OCI-M2 (cell line): ENCODE results near the gene WDR77.

Experiments used
- DNase-seq: peaks from one replicate; lab custom pipeline; 2025; ENCODE audit not compliant: unreplicated experiment; lab: John Stamatoyannopoulos, UW

Gene WDR77

DNA sequence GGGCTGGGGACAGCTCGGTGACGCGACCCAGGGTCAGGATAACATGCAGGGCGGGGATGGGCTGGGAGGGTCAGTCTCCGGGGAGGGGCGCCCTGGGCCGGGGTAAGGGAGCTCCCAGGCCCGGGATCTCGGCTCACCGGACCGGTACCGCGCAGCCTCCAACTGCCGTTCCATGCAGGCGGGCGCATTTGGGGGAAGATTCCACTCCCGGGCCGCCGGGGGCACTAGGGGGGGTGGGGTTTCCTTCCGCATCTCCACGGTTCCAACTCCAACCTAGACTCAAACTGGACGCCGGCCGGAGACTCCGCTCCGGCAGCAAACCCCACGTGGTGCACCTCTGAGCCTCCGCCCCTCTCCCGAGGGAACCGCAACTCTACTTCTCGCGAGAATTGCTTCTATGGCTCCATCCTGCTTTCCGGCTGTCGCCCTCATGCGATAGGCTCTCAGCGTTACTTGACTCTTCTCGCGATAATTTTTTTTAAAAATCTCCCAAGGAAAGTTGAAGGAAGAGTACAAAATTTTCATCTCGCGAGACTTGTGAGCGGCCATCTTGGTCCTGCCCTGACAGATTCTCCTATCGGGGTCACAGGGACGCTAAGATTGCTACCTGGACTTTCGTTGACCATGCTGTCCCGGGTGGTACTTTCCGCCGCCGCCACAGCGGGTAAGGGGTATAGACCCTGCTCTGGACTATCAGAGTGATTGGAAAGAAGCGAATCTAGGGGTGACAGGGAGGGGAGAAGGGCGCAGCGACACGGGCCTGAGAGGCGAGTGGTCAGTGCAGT, at the start of gene WDR77, which contains the start of gene ATP5PB:
TSS of gene WDR77 (minus strand) at position 339 of the 785 bp plus-strand sequence. CDS start at position 252, 87 bp downstream.
TSS of gene ATP5PB (plus strand) at position 547 of the 785 bp plus-strand sequence. CDS start at position 625, 78 bp downstream.
- peak; percentile 82 for DNase-seq

DNA sequence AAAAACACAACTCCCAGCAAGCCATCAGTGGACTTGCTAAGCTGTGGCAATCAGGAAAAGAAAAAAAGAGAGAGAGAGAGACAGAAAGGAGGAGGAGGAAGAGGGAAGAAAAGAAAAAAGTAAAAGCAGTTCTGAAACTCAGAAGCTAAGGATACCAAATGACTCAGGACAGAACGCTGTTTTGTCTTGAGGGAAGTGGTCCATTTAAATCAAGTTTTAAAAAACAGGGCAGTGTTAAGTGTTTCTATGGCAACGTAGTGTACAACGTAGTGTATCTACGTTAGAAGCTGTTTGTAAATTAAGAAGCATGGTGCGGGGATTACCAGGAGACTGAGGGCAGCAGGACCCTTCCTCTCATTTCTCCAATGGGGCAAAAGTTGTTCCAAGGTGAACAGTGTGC, 48.5 kb upstream of the WDR77 start:
- no peak for DNase-seq

DNA sequence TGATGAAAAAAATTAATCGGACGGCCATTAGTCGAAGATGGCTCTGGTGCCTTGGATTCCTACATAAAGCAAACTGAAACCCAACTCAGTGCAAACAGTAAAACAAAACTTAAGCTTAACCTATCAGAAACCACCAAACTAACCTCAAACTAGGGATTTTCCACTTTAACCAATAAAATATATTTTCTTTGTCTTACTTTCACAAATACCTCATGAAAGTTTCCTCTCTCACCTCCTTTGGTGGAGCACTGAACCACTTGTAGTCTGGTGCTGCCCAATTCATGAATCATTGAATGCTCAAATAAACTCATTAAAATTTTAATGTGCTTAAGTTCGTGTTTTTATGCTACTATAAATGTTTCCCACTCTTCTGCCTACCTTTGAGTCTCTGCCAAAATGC, 47.3 kb upstream of the WDR77 start:
- no peak for DNase-seq

DNA sequence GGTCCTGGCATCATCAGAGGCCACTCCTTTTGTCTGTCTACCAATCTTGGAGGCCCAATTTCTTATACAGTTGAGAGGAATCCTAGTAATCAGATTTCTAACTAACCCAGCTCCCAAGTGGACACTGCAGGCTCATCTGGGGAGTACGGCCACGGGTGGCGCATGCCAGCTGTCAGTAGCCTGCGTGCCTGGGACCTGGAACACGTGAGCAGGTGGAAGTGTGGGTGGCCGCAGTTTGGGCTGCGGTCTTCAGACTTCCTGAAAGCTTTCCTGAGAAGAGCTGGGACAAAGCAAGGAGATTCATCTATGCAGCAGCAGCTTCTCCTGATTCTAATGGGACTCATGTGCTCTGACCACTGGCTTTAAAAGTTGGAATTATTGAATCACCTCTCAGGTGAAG, 42.0 kb upstream of the WDR77 start:
- no peak for DNase-seq

DNA sequence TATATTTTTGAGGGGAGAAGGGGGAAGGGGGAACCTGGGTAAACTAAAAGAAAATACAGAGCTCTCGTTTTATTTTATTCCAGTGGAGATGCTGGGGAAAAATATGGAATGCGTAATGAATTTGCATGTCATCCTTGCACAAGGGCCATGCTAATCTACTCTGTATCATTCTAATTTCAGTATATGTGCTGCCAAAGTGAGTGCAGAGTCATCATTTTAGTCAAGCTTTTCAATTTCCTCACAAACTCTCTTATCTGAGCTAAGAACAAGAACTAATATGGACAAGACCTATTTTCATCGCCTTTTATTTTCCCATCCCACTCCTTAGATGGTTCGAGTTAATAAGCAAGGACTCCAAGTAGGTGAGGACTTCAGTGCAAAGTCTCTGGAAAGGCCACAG, 41.2 kb upstream of the WDR77 start:
- no peak for DNase-seq

DNA sequence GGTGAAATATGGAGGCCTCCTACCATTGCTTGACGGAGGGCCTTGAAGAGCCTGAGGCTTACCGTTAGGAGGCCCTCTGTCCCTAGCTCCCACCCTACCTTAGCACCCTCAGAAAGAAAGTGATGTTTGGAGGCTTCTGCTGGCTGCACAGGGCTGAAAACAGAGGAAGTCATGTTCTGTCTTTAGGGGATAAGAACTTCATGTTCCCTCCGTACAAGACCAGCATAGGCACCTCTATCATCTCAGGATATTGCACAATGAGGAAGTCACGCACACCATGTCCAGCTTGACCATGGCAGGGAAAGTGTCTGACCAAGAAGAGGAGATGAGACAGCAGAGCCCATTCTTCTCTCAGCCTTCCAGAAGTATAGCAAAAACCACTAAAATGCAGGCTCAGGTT, 40.5 kb upstream of the WDR77 start:
- no peak for DNase-seq

DNA sequence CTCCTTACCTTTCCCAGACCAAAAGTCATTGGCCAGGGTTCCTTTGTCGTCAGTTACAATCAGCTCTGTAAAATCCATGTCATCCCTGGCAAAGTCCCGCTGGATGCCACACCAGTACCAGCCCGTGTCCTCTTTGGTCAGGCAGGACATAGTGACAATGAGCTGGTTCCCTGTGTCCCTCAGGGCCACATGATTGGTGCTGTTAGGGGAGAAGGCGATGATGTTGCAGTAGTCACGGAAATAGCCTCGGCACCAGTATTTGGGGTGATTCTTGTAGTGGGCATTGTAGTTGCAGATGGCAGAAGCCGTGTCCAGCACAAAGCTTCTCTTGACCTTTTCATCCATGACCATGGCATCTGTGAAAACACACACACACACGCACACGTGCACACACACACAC, 39.6 kb upstream of the WDR77 start:
- no peak for DNase-seq

DNA sequence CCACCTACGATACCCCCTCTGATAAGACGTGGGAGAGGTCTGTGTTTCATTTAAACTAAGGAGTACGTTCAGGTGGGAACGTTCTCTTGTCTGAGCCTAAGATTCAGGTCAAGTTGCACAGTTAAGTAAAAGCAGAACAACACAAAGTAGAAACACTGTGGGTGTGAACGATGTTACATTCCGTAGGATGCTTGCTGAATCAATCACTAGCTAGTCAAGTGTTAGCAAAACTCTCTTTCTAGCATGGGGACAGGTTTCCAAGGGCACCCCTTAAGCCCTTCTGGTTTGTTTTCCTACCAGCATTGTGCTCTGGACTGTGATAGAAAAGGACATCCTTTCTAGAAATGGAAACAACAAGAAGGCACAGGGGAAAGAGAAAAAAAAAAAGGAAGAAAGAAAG, 38.1 kb upstream of the WDR77 start:
- no peak for DNase-seq

DNA sequence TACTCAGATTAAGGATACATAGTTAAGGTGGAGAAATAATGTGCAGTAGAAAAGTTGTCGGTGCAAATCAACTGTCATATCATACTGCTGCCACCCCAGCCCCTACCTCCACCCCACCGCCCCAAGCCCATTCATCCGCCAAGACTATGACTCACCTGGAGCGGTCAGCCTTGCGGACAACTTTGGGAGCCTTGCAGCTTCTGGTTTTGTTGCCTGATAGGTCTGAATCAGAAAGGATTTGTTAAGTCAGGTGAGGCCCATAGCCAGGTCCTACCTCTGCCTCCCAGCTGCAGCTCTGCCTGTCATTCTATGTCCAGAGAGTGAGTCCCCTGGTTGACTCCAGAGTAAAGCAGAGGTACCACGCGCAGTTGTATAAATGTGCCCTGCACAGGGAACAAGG, 37.4 kb upstream of the WDR77 start:
- DNase-seq: no peak

DNA sequence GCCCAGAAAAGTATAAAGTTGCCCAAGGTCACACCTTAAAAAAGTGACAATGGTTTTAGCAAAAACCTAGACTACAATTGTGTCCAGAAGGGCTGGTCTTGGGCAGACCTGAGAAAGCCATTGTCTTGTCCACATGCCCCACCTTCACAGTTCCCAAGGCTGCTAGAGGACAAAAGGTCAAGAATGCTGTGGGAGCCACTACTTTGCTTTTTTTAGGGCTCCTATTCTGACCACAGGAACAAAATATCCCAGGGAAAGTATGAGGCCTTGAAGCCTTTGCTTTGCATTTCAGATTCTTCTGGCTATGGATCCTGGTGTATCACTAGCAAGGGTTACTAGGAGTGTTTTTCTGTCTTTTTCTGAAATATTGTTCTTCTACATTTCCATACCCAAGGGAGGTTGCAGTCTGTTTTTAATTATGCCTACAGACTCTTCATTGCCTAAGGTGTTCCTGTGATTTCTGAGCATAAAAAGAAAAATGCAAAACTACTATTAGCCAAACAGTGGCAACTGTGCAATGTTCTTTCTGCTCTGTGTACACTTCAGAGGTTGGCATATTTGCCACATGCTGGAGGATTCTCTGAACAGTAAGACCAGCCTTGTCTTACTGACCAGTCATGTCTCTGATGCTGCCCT, 35.5 kb upstream of the WDR77 start:
- DNase-seq: no peak

DNA sequence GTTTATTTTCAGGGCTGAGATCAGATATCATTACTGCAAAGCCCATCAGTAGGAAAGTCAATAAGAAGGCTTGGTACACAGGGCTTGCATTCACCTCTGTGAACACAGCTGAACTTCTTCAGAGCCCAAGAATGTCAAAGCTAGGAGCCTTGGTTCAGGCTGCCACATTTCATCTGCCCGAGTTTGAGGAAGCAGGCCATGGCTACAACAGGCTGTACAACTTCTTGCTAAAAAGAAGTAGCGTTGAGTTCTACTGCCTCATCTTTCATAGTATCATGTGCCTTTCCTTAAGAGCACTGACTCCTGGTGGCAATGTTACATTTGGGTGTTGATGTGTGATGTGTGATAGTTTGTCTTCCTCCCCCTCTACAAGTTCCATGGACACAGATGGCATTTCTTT, 34.8 kb upstream of the WDR77 start:
- no peak for DNase-seq

DNA sequence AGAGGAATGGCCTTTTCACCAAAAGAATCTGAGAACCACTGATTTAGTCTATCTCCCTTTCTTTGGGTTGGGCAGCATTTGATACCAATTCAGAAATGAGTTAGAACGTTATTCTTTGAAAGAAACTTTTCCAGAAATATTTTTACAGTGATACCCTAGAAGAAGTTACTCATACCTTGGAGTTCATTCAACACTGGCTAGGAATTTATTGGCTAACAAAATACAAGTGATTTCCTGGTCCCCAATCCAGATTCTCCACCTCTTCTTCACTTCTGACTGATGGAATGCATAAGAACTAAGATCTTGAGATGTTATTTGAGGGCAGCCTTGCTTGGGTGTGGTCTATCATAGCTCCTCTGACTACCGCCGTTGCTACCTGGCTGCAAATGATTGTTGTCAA, 34.1 kb upstream of the WDR77 start:
- no peak for DNase-seq

DNA sequence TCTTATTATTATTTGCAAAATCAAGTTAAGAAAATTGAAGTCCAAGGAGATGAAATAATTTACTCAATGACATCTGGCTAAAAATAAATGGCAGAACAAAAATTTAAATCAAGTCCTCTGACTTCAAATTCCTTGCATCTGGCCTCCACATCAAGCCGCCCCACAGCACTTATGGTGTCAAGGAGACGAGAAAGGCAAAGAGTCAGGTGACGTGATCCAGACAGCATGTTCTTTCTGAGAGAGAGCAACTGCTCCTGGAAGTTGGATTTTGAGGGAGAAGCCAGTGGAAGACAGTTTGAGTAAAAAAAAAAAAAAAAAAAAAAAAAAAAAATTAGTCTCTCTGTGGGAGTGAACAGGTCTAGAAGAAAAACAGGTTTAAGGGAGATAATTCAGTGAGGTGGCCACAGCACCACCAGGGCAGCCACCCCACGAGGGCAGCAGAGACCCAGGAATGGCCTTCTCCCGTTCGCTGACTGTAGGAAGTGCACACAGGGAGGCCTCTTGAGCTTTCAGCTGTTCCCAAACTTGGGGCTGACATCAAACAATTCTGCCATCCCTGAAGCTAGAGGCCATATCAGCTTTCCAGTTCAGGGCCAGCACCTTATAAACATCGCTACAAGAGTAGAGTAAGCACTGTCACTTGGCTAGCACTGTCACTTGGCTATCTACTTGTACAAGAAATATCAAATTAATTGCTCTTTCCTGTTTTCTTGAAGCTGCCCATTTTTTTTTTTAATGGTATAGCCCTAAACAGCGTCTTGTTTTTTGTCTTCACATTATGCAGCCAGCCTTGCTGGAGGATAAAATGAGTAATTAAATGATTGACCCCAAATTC, 32.5 kb upstream of the WDR77 start:
- no peak for DNase-seq

DNA sequence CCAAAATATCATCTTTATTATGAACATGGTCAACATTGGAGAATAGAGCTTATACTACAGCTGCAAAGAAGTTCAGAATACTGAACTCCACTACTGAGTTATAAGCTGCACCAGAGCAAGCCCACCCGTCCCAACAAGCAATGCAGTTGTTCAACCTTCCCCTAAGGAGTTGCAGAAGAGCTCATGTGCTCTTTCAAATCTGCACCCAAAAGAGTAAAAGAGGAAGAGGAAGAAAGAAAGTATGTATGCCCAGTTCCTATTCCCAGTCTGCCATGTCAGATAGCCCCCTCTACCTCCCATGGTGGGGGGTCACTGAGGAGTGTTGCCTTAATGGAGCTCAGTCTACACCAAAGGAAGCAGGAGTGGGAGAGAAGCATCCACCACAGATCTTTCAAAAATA, 31.6 kb upstream of the WDR77 start:
- no peak for DNase-seq

DNA sequence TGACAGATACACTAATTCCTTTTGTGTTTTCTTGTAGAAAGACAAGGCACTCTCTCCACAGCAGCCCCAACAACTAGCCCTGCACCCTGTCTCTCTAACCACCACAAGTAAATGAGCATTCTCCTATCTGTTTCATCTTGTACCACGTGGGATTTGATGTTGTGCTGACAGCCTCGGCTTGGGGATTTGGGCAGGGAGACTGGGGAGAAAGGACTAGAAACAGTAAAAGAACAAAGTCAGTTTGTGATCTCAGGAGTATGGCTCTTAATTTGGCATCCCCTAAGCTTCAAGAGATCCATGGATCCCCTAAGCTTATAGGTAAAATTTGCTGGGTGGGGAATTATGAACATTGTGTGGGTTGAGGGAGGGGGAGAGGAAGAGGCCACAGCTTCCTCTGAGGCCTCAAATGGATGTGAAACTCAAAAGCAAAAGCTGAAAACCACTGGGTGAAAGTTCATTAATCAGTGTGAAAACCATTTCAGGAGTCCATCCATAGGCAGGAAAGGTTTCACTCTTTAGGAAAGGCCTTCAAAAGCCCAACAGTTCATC, 27.8 kb upstream of the WDR77 start:
- DNase-seq: no peak

DNA sequence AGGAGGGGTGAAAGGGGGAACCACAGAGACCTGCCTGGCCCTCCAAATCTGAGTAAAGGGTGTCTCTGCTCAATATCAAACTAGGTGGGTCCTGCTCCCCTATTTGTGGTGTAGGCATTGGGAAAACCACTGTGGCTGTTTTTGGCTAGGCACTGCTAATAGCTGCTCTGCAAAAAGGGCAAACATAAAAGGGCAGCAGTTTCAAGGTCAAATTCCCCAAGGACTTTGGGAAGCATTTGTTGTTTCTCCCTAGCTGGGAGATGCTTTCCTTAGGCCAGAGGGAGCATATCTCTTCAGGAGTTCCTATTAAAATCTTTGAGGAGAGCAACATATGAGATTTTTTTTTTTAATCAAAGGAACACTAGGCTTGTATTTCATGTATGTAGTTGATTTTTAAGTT, 27.2 kb upstream of the WDR77 start:
- no peak for DNase-seq

DNA sequence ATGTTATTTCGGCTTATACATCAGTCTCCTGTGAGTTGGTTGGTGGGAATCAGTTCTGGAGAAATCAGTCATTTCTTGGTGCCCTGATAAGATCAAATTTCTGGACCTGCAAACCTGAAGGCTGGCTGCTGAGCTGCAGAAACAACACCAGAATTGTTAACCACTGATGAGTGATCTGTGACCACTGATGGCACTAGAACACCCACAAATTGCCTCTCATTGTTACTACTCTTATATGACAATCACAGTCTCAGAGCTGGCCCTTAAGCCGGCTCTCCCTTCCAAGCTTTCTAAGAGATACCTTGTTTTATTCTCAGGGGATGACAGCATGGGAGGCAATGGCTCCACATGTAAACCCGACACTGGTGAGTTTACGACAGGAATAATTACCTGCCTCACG, 26.6 kb upstream of the WDR77 start:
- no peak for DNase-seq

DNA sequence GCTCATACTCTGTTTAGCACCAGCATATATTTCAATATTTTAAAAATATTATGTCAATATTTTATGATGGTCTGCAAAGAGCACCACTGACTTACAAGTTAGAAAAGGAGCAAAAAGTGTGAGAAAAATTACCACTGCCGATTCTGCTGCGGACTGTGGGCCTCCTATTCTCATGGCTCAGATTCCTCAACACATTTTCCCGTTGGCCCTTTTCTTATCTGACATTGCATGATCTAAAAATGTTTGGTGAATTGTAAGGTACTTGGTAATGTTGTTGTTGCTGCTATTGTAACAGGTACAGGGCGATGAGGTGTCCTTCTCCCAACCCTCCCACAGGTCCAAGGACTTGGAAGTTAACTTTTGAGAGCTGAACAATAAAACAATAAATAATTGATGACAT, 25.5 kb upstream of the WDR77 start:
- no peak for DNase-seq

DNA sequence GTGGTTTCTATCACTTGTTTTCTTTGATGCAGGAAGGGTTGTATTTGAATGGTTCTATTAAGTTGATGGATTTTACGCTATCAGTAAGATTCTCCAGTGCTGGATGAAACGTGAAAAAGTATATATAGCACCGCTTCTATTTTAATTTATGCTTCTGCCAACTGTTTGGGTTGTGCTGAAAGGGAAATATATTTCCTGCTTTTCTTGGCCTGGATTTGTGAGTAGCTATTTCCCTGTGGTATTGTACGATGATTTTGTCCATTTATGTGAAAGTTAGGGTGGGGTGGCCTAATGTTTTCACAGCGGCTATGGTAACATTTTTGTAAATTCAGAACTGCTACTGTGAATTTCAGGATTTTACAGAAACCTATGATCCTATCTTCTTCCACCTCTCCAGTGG, 25.1 kb upstream of the WDR77 start:
- DNase-seq: no peak

DNA sequence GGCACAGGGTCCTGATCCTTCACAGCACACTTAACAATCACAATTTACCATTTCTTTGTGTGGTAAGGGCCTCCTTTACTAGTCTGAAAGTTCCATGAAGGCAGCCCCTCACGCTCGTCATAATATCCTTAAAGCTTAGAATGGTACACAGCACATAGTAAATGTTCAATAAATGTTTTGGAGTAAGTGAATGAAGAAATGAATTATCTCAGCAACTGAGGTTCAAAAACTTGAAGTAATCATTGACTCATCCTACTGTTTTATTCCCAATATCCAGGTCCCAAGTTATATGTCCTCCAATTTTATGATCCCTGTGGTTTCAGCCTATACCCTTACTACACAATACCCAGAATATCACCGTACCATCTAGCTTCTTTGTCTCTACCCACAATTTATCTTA, 22.5 kb upstream of the WDR77 start:
- DNase-seq: no peak

DNA sequence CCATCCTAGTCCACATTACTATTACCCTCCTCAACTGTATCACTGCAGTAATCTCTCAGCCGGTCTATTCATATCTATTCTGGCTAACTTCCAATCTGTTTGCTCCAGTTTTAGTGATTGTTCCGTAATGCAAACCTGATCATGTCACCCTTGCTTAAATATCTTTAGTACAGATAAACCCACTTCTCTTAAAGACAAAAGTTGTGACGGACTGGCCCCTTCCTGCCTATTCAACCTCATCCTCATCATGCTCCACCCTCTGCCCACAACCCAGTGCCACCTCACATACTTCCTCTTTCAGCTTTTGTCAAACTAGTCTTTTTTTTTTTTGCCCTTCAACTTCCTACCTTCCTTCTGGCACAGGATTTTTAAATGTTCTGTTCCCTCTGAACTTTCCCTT, 22.0 kb upstream of the WDR77 start:
- no peak for DNase-seq

DNA sequence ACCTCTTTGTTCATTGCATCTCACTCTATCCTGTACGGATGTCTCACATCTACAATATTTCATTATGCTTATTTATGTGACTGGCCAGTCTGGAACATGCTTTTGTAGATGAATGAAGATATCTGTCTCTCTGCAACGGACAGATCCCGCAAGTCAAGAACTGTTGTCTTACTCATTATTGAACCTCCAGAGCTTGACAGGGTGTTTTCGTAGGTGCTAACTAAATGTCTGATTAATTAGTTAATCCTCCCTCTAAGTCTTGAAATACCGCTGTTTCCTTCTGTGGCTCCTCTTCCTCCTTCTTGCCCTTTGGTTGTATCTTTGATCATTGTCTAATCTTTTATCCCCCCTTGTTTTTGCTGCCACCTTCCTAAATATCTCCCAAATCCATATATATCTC, 21.5 kb upstream of the WDR77 start:
- DNase-seq: no peak
